IMR-90 (cell line): ENCODE measurements around the gene CHMP1B. TPM values are rescaled to one million over a fixed set of nuclear protein-coding genes. Genes with fewer than 3 reads are reported as not detected.
A peak's percentile ranks its signal among the peaks of the same experiment; 100 is the strongest.

ENCODE experiments used
- ATAC-seq: fragments of 200-7000 bp; cut with Tn5 transposase; 2 replicates; pipeline ENCODE4 v1.9.1; 2020; ENCODE audit warnings: low read depth, mild to moderate bottlenecking, moderate library complexity
- BruUV-seq: library from RNA; stranded (reverse); fragments of 400-500 nt; replicated peaks from 2 replicates; lab custom pipeline; 2021; lab: Mats Ljungman, UMichigan
- CTCF ChIA-PET: fragments of 300-600 bp; formaldehyde crosslinking; extraction: SDS; loops from one replicate; lab custom pipeline; 2021; ENCODE audit warnings: antibody characterized with exemption; lab: Yijun Ruan, JAX
- POLR2A ChIA-PET: fragments of 300-600 bp; sonication (Branson Sonifier 250); formaldehyde crosslinking; loops from one replicate; lab custom pipeline; 2022; ENCODE audit warnings: antibody characterized with exemption; ENCODE audit not compliant: unreplicated experiment; lab: Charles Lee
- DNase-seq: peaks from one replicate; pipeline ENCODE4 v3.0.0; 2013
- H2AFZ ChIP-seq: replicated peaks from 2 replicates; pipeline ENCODE3; 2013; ENCODE audit warnings: low read length, mild to moderate bottlenecking; ENCODE audit not compliant: poor library complexity
- H2AK5ac ChIP-seq: 2 replicates; pipeline ENCODE4 v1.6.1; 2013; ENCODE audit warnings: low read depth, low read length, inconsistent platforms
- H2AK9ac ChIP-seq: replicated peaks from 2 replicates; pipeline ENCODE3; 2013; ENCODE audit warnings: mild to moderate bottlenecking, low read depth, low read length, moderate library complexity; ENCODE audit not compliant: poor library complexity
- H2BK120ac ChIP-seq: 2 replicates; pipeline ENCODE4 v1.6.1; 2013; ENCODE audit warnings: low read depth, low read length, inconsistent platforms
- H2BK15ac ChIP-seq: 3 replicates; pipeline ENCODE4 v1.6.1; 2013; ENCODE audit warnings: low read depth, low read length, inconsistent platforms
- H2BK20ac ChIP-seq: 2 replicates; pipeline ENCODE4 v1.6.1; 2013; ENCODE audit warnings: low read depth, mild to moderate bottlenecking, inconsistent platforms, low read length, moderate library complexity
- H2BK5ac ChIP-seq: 2 replicates; pipeline ENCODE4 v1.6.1; 2013; ENCODE audit warnings: mild to moderate bottlenecking, low read depth, low read length, inconsistent platforms; ENCODE audit not compliant: poor library complexity, severe bottlenecking
- H3K14ac ChIP-seq: replicated peaks from 2 replicates; pipeline ENCODE4 v1.6.1; 2013; ENCODE audit warnings: low read depth, low read length, inconsistent platforms
- H3K18ac ChIP-seq: 2 replicates; pipeline ENCODE4 v1.6.1; 2013; ENCODE audit warnings: low read depth, low read length, control low read depth
- H3K23ac ChIP-seq: 2 replicates; pipeline ENCODE4 v1.6.1; 2013; ENCODE audit warnings: low read depth, low read length, inconsistent platforms
- H3K27ac ChIP-seq: 2 replicates; pipeline ENCODE4 v1.5.1; 2013; ENCODE audit warnings: mild to moderate bottlenecking, control low read depth, low read length; ENCODE audit not compliant: insufficient read depth
- H3K27me3 ChIP-seq: 2 replicates; pipeline ENCODE4 v1.6.1; 2013; ENCODE audit warnings: low read length; ENCODE audit not compliant: control insufficient read depth, insufficient read depth
- H3K36me3 ChIP-seq: 2 replicates; pipeline ENCODE4 v1.6.1; 2013; ENCODE audit warnings: low read length, mixed read lengths; ENCODE audit not compliant: control insufficient read depth, insufficient read depth
- H3K4ac ChIP-seq: 2 replicates; pipeline ENCODE4 v1.6.1; 2013; ENCODE audit warnings: low read depth, low read length, inconsistent platforms
- H3K4me1 ChIP-seq: 2 replicates; pipeline ENCODE4 v1.6.1; 2013; ENCODE audit warnings: low read length, mixed read lengths; ENCODE audit not compliant: control insufficient read depth, insufficient read depth
- H3K4me2 ChIP-seq: 2 replicates; pipeline ENCODE4 v1.6.1; 2013; ENCODE audit warnings: low read depth, mild to moderate bottlenecking, control low read depth, low read length, moderate library complexity
- H3K4me3 ChIP-seq: 2 replicates; pipeline ENCODE4 v1.5.1; 2013; ENCODE audit warnings: low read depth, mild to moderate bottlenecking, control low read depth, low read length, moderate library complexity; ENCODE audit not compliant: insufficient read depth
- H3K56ac ChIP-seq: 2 replicates; pipeline ENCODE4 v1.6.1; 2013; ENCODE audit warnings: low read length, inconsistent platforms; ENCODE audit not compliant: insufficient read depth; ENCODE audit errors: extremely low read depth
- H3K79me1 ChIP-seq, 2 experiments: 2 replicates each; pipeline ENCODE4 v1.6.1; 2013; ENCODE audit warnings: low read length in 2 of 2, inconsistent platforms in 1 of 2, low read depth in 1 of 2
- H3K9ac ChIP-seq: 2 replicates; pipeline ENCODE4 v1.6.1; 2013; ENCODE audit warnings: low read depth, low read length, control low read depth
- H3K9me1 ChIP-seq: 2 replicates; pipeline ENCODE4 v1.6.1; 2013; ENCODE audit warnings: low read length, inconsistent platforms; ENCODE audit not compliant: insufficient read depth
- H3K9me3 ChIP-seq: 2 replicates; pipeline ENCODE4 v1.6.1; 2013; ENCODE audit warnings: low read length; ENCODE audit not compliant: control insufficient read depth, insufficient read depth
- H4K20me1 ChIP-seq: 2 replicates; pipeline ENCODE4 v1.6.1; 2013; ENCODE audit warnings: low read length, inconsistent platforms; ENCODE audit not compliant: insufficient read depth
- H4K5ac ChIP-seq: 2 replicates; pipeline ENCODE4 v1.6.1; 2013; ENCODE audit warnings: mild to moderate bottlenecking, low read depth, low read length, control low read depth
- H4K8ac ChIP-seq, 2 experiments: 2 replicates each; pipeline ENCODE4 v1.6.1; 2013; ENCODE audit warnings: low read depth in 2 of 2, low read length in 2 of 2, control low read depth in 1 of 2, inconsistent platforms in 1 of 2
- H4K91ac ChIP-seq: 2 replicates; pipeline ENCODE4 v1.6.1; 2013; ENCODE audit warnings: low read depth, low read length, inconsistent platforms; ENCODE audit not compliant: insufficient read depth
- BHLHE40 ChIP-seq: fragments of 150-350 bp; IDR thresholded peaks from 2 replicates; pipeline ENCODE4 v1.6.1; 2016; ENCODE audit warnings: mild to moderate bottlenecking, low read depth, low read length
- CHD1 ChIP-seq: IDR thresholded peaks from 2 replicates; pipeline ENCODE4 v1.6.1; 2012; ENCODE audit warnings: low read depth, low read length, improper control_type of control experiment
- MAZ ChIP-seq: IDR thresholded peaks from 2 replicates; pipeline ENCODE4 v1.6.1; 2012; ENCODE audit warnings: low read depth, mild to moderate bottlenecking, low read length, improper control_type of control experiment, moderate library complexity, borderline replicate concordance
- MXI1 ChIP-seq: IDR thresholded peaks from 2 replicates; pipeline ENCODE4 v1.6.1; 2012; ENCODE audit warnings: low read depth, mild to moderate bottlenecking, low read length, moderate library complexity, borderline replicate concordance
- POLR2A ChIP-seq: IDR thresholded peaks from 2 replicates; pipeline ENCODE4 v1.6.1; 2012; ENCODE audit warnings: mild to moderate bottlenecking, low read depth, low read length
- RCOR1 ChIP-seq: IDR thresholded peaks from 2 replicates; pipeline ENCODE4 v1.6.1; 2012; ENCODE audit warnings: mild to moderate bottlenecking, low read length, improper control_type of control experiment; ENCODE audit not compliant: insufficient replicate concordance
- RFX5 ChIP-seq: IDR thresholded peaks from 2 replicates; pipeline ENCODE4 v1.8.0; 2012; ENCODE audit warnings: low read depth, mild to moderate bottlenecking, low read length, moderate library complexity
- SMC3 ChIP-seq: fragments of 150-350 bp; IDR thresholded peaks from 2 replicates; pipeline ENCODE4 v1.6.1; 2016; ENCODE audit warnings: low read depth, mild to moderate bottlenecking, antibody characterized with exemption, low read length, moderate library complexity
- USF2 ChIP-seq: fragments of 150-350 bp; IDR thresholded peaks from 2 replicates; pipeline ENCODE4 v1.6.1; 2017; ENCODE audit warnings: mild to moderate bottlenecking, antibody characterized with exemption, low read length, low read depth
- WGBS, 2 experiments: methylation state at CpG; one replicate each; pipeline versions ENCODE4 v1.1.5 to v1.1.7; 2013; ENCODE audit warnings: missing lambda C conversion rate in 2 of 2; ENCODE audit not compliant: insufficient read length in 1 of 2; ENCODE audit errors: extremely low coverage in 2 of 2; 5-methylcytosine and 5-hydroxymethylcytosine counted together
- dilution Hi-C: fragments of 300-500 bp; cut with HindIII; formaldehyde crosslinking; loops from one replicate; pipeline ENCODE4 v1.14.3; 2018; ENCODE audit warnings: low sequenced_read_pairs; ENCODE audit not compliant: unreplicated experiment
- in situ Hi-C: fragments of 300-500 bp; cut with MboI; formaldehyde crosslinking; loops from 3 replicates; pipeline ENCODE4 v1.14.3; 2019; ENCODE audit warnings: low sequenced_read_pairs, inconsistent platforms, mixed read lengths
- intact Hi-C: fragments of 100-400 bp; cut with micrococcal nuclease; formaldehyde crosslinking; loops from 2 replicates; pipeline ENCODE4 v1.10.0; 2022
- polyA plus RNA-seq, 3 experiments: library from polyadenylated mRNA; depleted of rRNA; stranded (reverse); fragments of >200 nt; gene quantifications; 2 replicates each; pipeline ENCODE4 v1.2.3, GENCODE V29; 2012; ENCODE audit warnings: low replicate concordance in 1 of 3
- total RNA-seq: library from RNA; depleted of rRNA; stranded (reverse); fragments of >200 nt; gene quantifications from 2 replicates; pipeline ENCODE4 v1.2.3, GENCODE V29; 2012

CHMP1B gene
- total and polyA plus RNA-seq, 2 of the 4 experiments (the other 2 are of a cell fraction): 21.1 to 39.4 TPM

DNA sequence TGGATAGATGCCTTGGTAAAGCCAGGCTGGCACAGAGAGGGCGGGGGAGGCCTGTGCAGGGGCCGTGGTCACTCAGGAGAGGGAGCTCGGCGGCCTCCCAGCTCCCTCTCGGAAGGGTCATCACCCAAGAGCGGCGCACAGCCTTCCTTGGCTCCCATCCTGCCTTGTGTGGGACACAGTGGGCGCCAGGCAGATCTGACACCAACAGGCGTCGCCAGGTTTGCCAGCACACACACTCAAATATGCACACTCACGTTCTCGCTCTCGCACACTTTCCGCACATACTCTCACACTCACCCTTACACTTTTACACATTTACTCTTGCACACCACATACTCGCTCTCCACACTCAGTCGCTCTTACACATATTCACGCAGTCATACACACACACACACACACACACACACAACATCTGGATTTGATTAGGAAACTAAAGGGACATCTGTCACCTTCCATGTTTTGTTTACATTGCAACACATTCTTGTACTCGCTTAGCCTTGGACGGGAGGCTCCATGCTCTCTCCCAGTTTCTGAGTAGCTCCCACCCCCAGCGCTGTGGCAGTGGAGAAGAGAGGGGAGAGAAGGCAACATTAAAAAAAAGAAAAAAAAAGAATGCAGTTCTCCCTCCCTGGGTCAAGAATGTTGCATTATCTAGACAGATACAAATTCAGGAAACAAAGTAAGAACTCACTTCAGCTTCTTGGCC lies 10.5 kb downstream of the CHMP1B start:
- no peaks in the 10 kb centered on the region for H4K20me1 ChIP-seq
- peak overlapping the region; percentile 41 for H2BK5ac ChIP-seq
- peak overlapping the region; percentile 20; the same call in 1 of the 2 replicates for H2BK20ac ChIP-seq
- H4K91ac ChIP-seq: peak overlapping the region; percentile 60; the same call in 1 of the 2 replicates
- no peak overlapping the region for H2AFZ ChIP-seq
- no peaks in the 10 kb centered on the region for H3K27me3 ChIP-seq
- no peak overlapping the region for H2AK9ac ChIP-seq
- no peaks in the 10 kb centered on the region for H3K36me3 ChIP-seq
- WGBS, 2 experiments: 87 to 100% methylated on average over 6 to 7 of the region's 20 CpGs
- peak overlapping the region; percentile 56; the same call in 1 of the 2 replicates for H3K23ac ChIP-seq
- no peak overlapping the region for H3K9ac ChIP-seq
- ChIA-PET POLR2A (no interaction called here), CTCF (no interaction called here)
- no peak overlapping the region for H3K4me2 ChIP-seq
- peak overlapping the region; percentile 74 for H2AK5ac ChIP-seq
- peaks cover 7 to 10% of the 10 kb centered on the region in 2 experiments; a peak in 3 of 4 replicates for H3K79me1 ChIP-seq
- ATAC-seq (no peak), DNase-seq (no peak)
- H3K9me3 ChIP-seq: no peaks in the 10 kb centered on the region
- H3K4ac ChIP-seq: peak overlapping the region; percentile 31; the same call in 1 of the 2 replicates
- peaks cover 15% of the 10 kb centered on the region for H3K4me1 ChIP-seq
- peaks cover 4% of the 10 kb centered on the region; the same call in 1 of the 2 replicates for H3K9me1 ChIP-seq
- dilution Hi-C loops: no loop called here
- in situ Hi-C loops: no loop called here
- H3K14ac ChIP-seq: peak overlapping the region; percentile 13
- H3K27ac ChIP-seq: no peak overlapping the region
- H4K5ac ChIP-seq: peak overlapping the region; percentile 18
- no peak overlapping the region for H3K56ac ChIP-seq
- peak overlapping the region; percentile 6 to 42; a peak in 2 of 4 replicates for H4K8ac ChIP-seq
- peak overlapping the region; percentile 76; the same call in 1 of the 2 replicates for H2BK120ac ChIP-seq
- BruUV-seq: no TSS peak
- TF ChIP-seq MXI1 (no peak), MAZ (no peak), BHLHE40 (no peak), SMC3 (no peak), CHD1 (no peak), RFX5 (no peak), RCOR1 (no peak), USF2 (no peak), POLR2A (no peak)
- H2BK15ac ChIP-seq: peak overlapping the region; percentile 57; the same call in 1 of the 3 replicates
- intact Hi-C loops: no loop called here
- H3K4me3 ChIP-seq: no peak overlapping the region
- no peak overlapping the region for H3K18ac ChIP-seq
